Motor neuron (in vitro differentiated cells): ENCODE results near the gene CEL. TPM values are rescaled to one million over a fixed set of nuclear protein-coding genes. Genes with fewer than 3 reads are reported as not detected.
"Not testable (repeated sequence)": the region's sequence is repeated elsewhere in the genome, so short reads cannot be mapped to it uniquely, and the experiment has no call there.

Source experiments
- ATAC-seq, 8 experiments: fragments of 200-7000 bp; cut with Tn5 transposase; replicated peaks in 6 of 8; 2 replicates each; pipeline ENCODE4 v1.8.0; 2021; ENCODE audit warnings: mild to moderate bottlenecking in 8 of 8, moderate library complexity in 8 of 8
- H3K27ac ChIP-seq, 2 donors: fragments of 250-450 bp; sonication (Bioruptor Pico); 2 replicates each; pipeline ENCODE4 v1.9.0; 2021; ENCODE audit warnings: antibody characterized with exemption in 2 of 2, mild to moderate bottlenecking in 2 of 2, moderate library complexity in 1 of 2
- H3K4me1 ChIP-seq, 2 donors: fragments of 250-450 bp; sonication (Bioruptor Pico); replicated peaks in 1 of 2; 2 replicates each; pipeline ENCODE4 v1.6.1; 2021; ENCODE audit warnings: antibody characterized with exemption in 2 of 2, mild to moderate bottlenecking in 2 of 2, moderate library complexity in 1 of 2
- H3K4me3 ChIP-seq, 5 donors: fragments of 250-450 bp; sonication (Bioruptor Pico); 2 replicates each; pipeline ENCODE4 v1.9.0; 2021; ENCODE audit warnings: antibody characterized with exemption in 5 of 5, mild to moderate bottlenecking in 5 of 5, moderate library complexity in 4 of 5
- WGBS, 10 experiments: fragments of 450-650 bp; shearing (Covaris generic); methylation state at CpG; one replicate each; pipeline ENCODE4 v1.0.0; 2022; 5-methylcytosine and 5-hydroxymethylcytosine counted together
- in situ Hi-C, 9 experiments: fragments of 400-800 bp; cut with MboI; loops; one replicate each; pipeline ENCODE4 v1.15.0; 2021; ENCODE audit warnings: low sequenced_read_pairs in 9 of 9, low pct_unique_long_range_greater_than_20kb in 2 of 9; ENCODE audit not compliant: unreplicated experiment in 9 of 9
- total RNA-seq, 8 experiments: library from RNA; unstranded; fragments of 300-600 nt; gene quantifications; 2 replicates each; pipeline versions ENCODE4 v1.2.3 to v1.2.4, GENCODE V29; 2022

The CEL gene
- total RNA-seq, 8 experiments from 2014 or later, result 0.38 to 1.6 (median 0.84) TPM

- whole genome bisulfite sequencing, 10 experiments, result 87 to 100% (median 94%) methylated on average over 3 to 18 of the region's 25 CpGs
- Histone ChIP-seq H3K4me1 (no peaks in the 10 kb centered on the region), H3K27ac (no peak overlapping the region), H3K4me3 (no peak overlapping the region)
- no peak for ATAC-seq
- in situ Hi-C loops, result loop anchor here in 2 of 9 experiments (25.0 kb wide), 1 partner anchor 449 kb away; the partner anchor contains the start of gene SLC2A6 (in 2 of the 2)
Observed at GRCh38 chr9:133037775-133038515, 23.8 kb upstream of the CEL start.

GRCh38 chr9:133040892-133041479, 20.8 kb upstream of the CEL start:
- in situ Hi-C loops, result loop anchor here in 2 of 9 experiments (25.0 kb wide), 1 partner anchor 446 kb away; the partner anchor contains the start of gene SLC2A6 (in 2 of the 2)
- 79 to 100% (median 90%) methylated on average over 2 to 6 of the region's 12 CpGs; no CpG with 5 or more reads in 5 of the 10 experiments for WGBS, 10 experiments

DNA sequence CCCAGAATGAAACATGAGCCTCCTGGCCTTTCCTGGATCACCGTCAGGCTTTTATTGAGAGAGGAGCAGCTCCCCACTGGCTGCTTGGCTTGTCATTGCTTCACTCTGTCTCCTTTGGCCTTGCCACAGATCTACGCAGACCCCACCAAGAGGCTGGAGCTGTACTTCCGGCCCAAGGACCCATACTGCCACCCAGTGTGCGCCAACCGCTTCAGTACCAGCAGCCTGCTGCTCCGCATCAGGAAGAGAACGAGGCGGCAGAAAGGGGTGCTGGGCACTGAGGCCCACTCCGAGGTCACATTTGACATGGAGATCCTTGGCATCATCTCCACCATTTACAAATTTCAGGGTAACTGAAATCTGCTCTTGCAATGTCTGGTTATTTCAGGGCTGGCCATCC, 19.8 kb upstream of the CEL start:
- no peak overlapping the region for H3K27ac ChIP-seq
- H3K4me3 ChIP-seq, result no peak overlapping the region
- ATAC-seq, result no peak
- no peaks in the 10 kb centered on the region for H3K4me1 ChIP-seq
- WGBS, 10 experiments, result 40 to 100% (median 90%) methylated on average over 1 to 8 of the region's 9 CpGs; no CpG with 5 or more reads in 2 of the 10 experiments
- in situ Hi-C loops, result loop anchor here in 2 of 9 experiments (25.0 kb wide), 1 partner anchor 445 kb away; the partner anchor contains the start of gene SLC2A6 (in 2 of the 2)

More at GRCh38 chr9:133040892-133041479, 20.8 kb upstream of the CEL start:
- not testable (repeated sequence) for H3K4me1 ChIP-seq, H3K27ac ChIP-seq, ATAC-seq, H3K4me3 ChIP-seq

- 55 to 100% (median 97%) methylated on average over 1 to 6 of the region's 8 CpGs; no CpG with 5 or more reads in 2 of the 10 experiments for WGBS, 10 experiments
- in situ Hi-C loops, result loop anchor here in 2 of 9 experiments (25.0 kb wide), 1 partner anchor 445 kb away; the partner anchor contains the start of gene SLC2A6 (in 2 of the 2)
- Histone ChIP-seq H3K4me3 (no peak overlapping the region), H3K4me1 (no peaks in the 10 kb centered on the region), H3K27ac (no peak overlapping the region)
- no peak for ATAC-seq
Observed at GRCh38 chr9:133042676-133043075, 19.1 kb upstream of the CEL start.

GRCh38 chr9:133043449-133044035, 18.2 kb upstream of the CEL start:
- Histone ChIP-seq H3K27ac (no peak overlapping the region), H3K4me1 (no peaks in the 10 kb centered on the region), H3K4me3 (no peak overlapping the region)
- 93 to 100% (median 100%) methylated on average over 1 to 9 of the region's 16 CpGs; no CpG with 5 or more reads in 3 of the 10 experiments for WGBS, 10 experiments
- in situ Hi-C loops, result loop anchor here in 2 of 9 experiments (25.0 kb wide), 1 partner anchor 444 kb away; the partner anchor contains the start of gene SLC2A6 (in 2 of the 2)
- no peak for ATAC-seq

DNA sequence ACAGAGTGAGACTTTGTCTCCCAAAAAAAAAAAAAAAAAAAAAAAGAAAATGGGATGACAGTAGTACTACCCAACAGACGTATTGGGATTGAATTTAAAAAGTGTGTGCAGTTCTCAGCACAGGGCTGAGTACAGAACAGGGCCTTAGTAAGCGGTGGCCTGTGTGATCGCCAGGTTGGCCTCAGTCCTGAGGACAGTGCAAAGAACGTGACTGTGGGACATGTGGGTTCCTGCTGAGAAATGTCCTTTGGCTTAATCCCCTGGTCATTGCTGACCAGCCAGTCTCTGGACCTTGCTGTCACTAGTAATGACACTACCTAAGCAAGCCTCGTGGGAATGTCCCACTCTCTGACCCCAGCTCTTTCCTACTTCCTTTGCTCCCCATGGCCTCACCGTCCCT, 17.7 kb upstream of the CEL start:
- Histone ChIP-seq H3K4me3 (no peak overlapping the region), H3K27ac (no peak overlapping the region), H3K4me1 (no peaks in the 10 kb centered on the region)
- in situ Hi-C loops, result loop anchor here in 2 of 9 experiments (25.0 kb wide), 1 partner anchor 443 kb away; the partner anchor contains the start of gene SLC2A6 (in 2 of the 2)
- ATAC-seq, result no peak
- WGBS, 10 experiments, result 84 to 100% (median 95%) methylated on average over 1 to 5 of the region's 6 CpGs; no CpG with 5 or more reads in 3 of the 10 experiments

- ATAC-seq, result no peak
- in situ Hi-C loops, result loop anchor here in 2 of 9 experiments (25.0 kb wide), 1 partner anchor 443 kb away; the partner anchor contains the start of gene SLC2A6 (in 2 of the 2)
- H3K4me1 ChIP-seq, result no peaks in the 10 kb centered on the region
- H3K4me3 ChIP-seq, result no peak overlapping the region
- 79 to 97% (median 87%) methylated on average over 1 to 8 of the region's 11 CpGs; no CpG with 5 or more reads in 6 of the 10 experiments for WGBS, 10 experiments
- H3K27ac ChIP-seq, result no peak overlapping the region
Observed at GRCh38 chr9:133044661-133045060, 17.1 kb upstream of the CEL start.

- no peak for ATAC-seq
- Histone ChIP-seq H3K4me1 (no peaks in the 10 kb centered on the region), H3K4me3 (no peak overlapping the region), H3K27ac (no peak overlapping the region)
- 70 to 100% (median 96%) methylated on average over 2 to 8 of the region's 15 CpGs; no CpG with 5 or more reads in 4 of the 10 experiments for WGBS, 10 experiments
- in situ Hi-C loops, result loop anchor here in 2 of 9 experiments (25.0 kb wide), 1 partner anchor 442 kb away; the partner anchor contains the start of gene SLC2A6 (in 2 of the 2)
Observed at GRCh38 chr9:133045132-133045531, 16.6 kb upstream of the CEL start.

GRCh38 chr9:133046196-133046899, 15.4 kb upstream of the CEL start:
- Histone ChIP-seq H3K4me3 (no peak overlapping the region), H3K4me1 (no peaks in the 10 kb centered on the region), H3K27ac (no peak overlapping the region)
- in situ Hi-C loops, result loop anchor here in 2 of 9 experiments (25.0 kb wide), 1 partner anchor 441 kb away; the partner anchor contains the start of gene SLC2A6 (in 2 of the 2)
- no peak for ATAC-seq
- WGBS, 10 experiments, result 86 to 100% (median 100%) methylated on average over 1 to 5 of the region's 9 CpGs; no CpG with 5 or more reads in 3 of the 10 experiments

DNA sequence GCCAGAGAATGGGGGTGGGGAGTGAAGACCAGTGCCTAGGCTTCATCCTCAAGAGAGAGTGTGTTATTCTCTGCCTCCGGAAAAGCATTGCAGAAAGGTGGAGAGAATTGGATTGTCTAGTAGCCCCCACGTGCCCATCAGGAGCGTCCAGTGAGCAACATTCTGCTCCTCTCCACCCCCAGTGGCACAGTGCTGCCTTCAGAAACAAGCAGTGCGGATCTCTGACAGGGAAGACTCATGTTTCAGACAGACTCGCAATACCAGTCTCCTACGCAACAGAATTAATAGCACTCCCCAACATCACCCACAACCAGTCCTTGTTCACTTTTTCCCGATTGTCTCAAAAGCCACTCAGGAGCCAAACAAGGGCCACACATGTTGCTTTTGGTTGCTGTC, 14.9 kb upstream of the CEL start:
- Histone ChIP-seq H3K4me3 (no peak overlapping the region), H3K4me1 (no peaks in the 10 kb centered on the region), H3K27ac (no peak overlapping the region)
- in situ Hi-C loops, result loop anchor here in 2 of 9 experiments (25.0 kb wide), 1 partner anchor 440 kb away; the partner anchor contains the start of gene SLC2A6 (in 2 of the 2)
- ATAC-seq, result no peak
- 88 to 100% (median 96%) methylated on average over 1 to 7 of the region's 7 CpGs; no CpG with 5 or more reads in 4 of the 10 experiments for WGBS, 10 experiments

DNA sequence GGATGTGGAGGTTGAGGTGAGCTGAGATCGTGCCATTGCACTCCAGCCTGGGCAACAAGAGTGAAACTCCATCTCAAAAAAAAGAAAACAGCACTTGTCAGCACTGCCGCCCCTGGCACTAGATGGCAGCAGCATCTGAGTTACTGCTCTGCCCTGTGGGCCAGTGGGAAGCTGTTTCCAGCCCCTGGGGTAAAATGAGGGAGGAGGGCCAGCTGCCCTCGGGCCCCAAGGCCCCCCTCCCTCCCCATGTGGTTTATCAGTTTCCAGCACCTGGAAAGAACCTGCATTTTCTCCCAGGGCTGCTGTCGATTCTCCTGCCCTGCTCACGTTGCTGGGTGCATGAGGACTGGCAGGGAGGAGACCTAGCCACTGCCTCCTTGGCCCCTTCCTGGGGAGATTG, 13.2 kb upstream of the CEL start:
- peak in 4 of 8 experiments; percentile 28 to 55 (median 42) for ATAC-seq
- Histone ChIP-seq H3K27ac (no peak overlapping the region), H3K4me3 (no peak overlapping the region), H3K4me1 (no peaks in the 10 kb centered on the region)
- WGBS, 10 experiments, result 80 to 100% (median 100%) methylated on average over 1 to 2 of the region's 5 CpGs; no CpG with 5 or more reads in 7 of the 10 experiments
- in situ Hi-C loops, result loop anchor here in 2 of 9 experiments (25.0 kb wide), 1 partner anchor 439 kb away; the partner anchor contains the start of gene SLC2A6 (in 2 of the 2)

- in situ Hi-C loops, result loop anchor here in 2 of 9 experiments (25.0 kb wide), 1 partner anchor 438 kb away; the partner anchor contains the start of gene SLC2A6 (in 2 of the 2)
- no peaks in the 10 kb centered on the region for H3K4me1 ChIP-seq
- H3K27ac ChIP-seq, result no peak overlapping the region
- ATAC-seq, result no peak
- WGBS, 10 experiments, result 93 to 100% (median 98%) methylated on average over 1 to 7 of the region's 13 CpGs; no CpG with 5 or more reads in 4 of the 10 experiments
- no peak overlapping the region for H3K4me3 ChIP-seq
Observed at GRCh38 chr9:133049043-133049442, 12.7 kb upstream of the CEL start.
